Adrenal gland (tissue), 5 donors: ENCODE measurements around the gene F7.

Source experiments
- POLR2A ChIP-seq, 2 donors: fragments of 450-650 bp; IDR thresholded peaks; one replicate each; pipeline ENCODE4 v1.6.1; 2017; ENCODE audit warnings: antibody characterized with exemption in 2 of 2, mild to moderate bottlenecking in 2 of 2, moderate library complexity in 1 of 2
- TF ChIP-seq, protein P1 (sequence below), 6 experiments: fragments of 450-650 bp in 4 of 6; fragments of 200-600 bp in 2 of 6; sonication (generic) in 1 of 6; IDR thresholded peaks; 1 replicate in 5 of 6; 2 replicates in 1 of 6; pipeline versions ENCODE4 v1.5.1 to v1.8.0; 2016 to 2021; ENCODE audit warnings: antibody characterized with exemption in 6 of 6, mild to moderate bottlenecking in 2 of 6, moderate library complexity in 1 of 6
- donor health status: DM: no; HTN: no; CAD: no.

- TF ChIP-seq, protein P1, sequence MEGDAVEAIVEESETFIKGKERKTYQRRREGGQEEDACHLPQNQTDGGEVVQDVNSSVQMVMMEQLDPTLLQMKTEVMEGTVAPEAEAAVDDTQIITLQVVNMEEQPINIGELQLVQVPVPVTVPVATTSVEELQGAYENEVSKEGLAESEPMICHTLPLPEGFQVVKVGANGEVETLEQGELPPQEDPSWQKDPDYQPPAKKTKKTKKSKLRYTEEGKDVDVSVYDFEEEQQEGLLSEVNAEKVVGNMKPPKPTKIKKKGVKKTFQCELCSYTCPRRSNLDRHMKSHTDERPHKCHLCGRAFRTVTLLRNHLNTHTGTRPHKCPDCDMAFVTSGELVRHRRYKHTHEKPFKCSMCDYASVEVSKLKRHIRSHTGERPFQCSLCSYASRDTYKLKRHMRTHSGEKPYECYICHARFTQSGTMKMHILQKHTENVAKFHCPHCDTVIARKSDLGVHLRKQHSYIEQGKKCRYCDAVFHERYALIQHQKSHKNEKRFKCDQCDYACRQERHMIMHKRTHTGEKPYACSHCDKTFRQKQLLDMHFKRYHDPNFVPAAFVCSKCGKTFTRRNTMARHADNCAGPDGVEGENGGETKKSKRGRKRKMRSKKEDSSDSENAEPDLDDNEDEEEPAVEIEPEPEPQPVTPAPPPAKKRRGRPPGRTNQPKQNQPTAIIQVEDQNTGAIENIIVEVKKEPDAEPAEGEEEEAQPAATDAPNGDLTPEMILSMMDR (IDR thresholded peaks at IDR 0.05) = no peak
- TF ChIP-seq POLR2A (IDR thresholded peaks at IDR 0.05) = no peak
Measured at GRCh38 chr13:113083022-113083373, 22.6 kb upstream of the F7 start.
